HG02981 (cell line): ENCODE results near the gene DGKG.
A peak's percentile ranks its signal among the peaks of the same experiment; 100 is the strongest.

ENCODE experiments used
- ATAC-seq: cut with Tn5 transposase; IDR thresholded peaks from one replicate; pipeline ENCODE4 v1.9.1; 2021; ENCODE audit warnings: mild to moderate bottlenecking, moderate library complexity; ENCODE audit not compliant: unreplicated experiment

DGKG gene

GRCh38 chr3:186368176-186368575 is 6.1 kb upstream of the DGKG start:
- ATAC-seq: no peak

- no peak for ATAC-seq
Measured at GRCh38 chr3:186367631-186368030, 5.6 kb upstream of the DGKG start.

DNA sequence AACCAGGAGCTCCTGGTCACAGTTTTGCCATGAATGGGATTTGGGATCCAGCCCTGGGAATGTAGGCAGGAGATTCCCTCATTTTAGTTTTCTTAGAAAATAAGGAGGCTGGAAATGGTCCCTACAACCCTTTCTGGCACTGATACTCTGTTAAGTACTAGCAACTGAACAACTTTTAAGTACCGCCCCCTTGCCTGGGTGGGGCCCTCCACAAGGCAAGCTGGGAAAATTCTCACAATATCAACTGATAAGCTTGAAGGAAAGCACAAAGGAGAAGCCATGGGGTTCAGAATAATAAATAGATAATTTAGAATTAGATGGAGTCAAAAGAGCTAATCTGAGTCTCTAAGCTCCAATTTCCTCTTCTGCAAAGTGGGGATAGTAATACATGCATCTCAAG is 4.2 kb upstream of the DGKG start:
- ATAC-seq: no peak

DNA sequence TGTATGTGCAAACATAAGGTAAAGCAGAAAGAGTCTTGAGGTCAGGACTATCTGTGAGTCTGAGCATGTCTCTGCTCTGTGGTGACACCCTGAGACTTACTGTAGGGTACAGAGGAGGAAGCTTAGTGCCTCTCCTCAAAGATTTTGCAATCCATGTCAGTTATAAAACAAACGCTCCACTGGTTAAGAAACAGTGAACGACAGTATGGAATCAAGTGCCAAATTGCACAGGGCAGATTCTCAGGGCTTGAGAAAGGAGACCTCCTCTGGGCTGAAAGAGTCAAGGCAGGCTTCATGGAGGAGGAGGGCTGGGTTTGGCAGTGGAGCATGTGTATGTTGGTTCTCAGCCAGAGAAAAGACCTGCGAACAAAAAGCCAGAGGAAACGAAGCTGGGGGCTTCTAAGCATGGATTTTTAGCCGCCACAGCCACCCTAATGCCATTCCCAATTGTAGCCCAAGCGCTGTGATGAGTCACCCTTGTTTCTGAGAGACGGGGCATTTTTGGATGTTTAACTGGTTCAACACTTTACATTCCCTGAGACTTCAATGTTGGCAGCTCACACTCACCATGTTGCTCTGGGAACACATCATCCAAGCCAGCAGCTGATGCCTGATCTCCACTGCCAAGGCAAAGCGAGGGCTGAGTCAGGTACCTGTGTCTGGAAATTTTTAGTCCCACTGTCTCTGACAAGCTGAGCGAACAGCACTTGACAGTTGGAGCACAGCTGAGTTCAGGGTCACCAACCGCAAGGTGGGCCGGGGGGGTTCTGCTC is 3.4 kb upstream of the DGKG start:
- ATAC-seq: no peak

GRCh38 chr3:186362988-186363387 is 954 bp upstream of the DGKG start:
- no peak for ATAC-seq

- no peak for ATAC-seq
Measured at GRCh38 chr3:186362537-186362842, 456 bp upstream of the DGKG start.

DNA sequence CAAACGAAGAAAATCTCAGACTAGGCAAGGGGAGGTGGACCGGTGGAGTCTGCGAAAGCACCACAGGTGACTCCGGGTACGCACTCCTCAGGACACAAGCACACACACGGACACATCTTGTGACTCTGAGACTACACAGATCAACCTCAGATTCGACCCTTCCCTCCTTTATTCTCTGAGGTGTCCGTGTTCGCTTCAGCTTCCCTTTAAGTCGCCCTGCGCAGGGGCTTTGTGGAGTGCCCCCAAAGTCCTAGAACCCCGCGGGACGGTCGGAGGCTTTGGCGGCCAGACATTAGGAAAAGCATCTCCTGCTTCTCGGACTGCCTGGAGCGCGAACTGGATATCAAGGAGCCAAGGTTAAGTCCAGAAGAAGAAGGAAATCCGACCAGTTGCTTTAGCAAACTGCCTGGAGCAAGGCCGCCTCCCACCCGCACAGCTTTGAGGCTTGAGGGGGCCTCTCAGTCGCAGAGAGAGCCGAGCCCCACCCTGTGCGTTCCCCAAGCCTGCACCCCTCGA is 730 bp downstream of the DGKG start:
- ATAC-seq: no peak

GRCh38 chr3:186360779-186361178 is 1.3 kb downstream of the DGKG start:
- no peak for ATAC-seq

GRCh38 chr3:186359078-186359477 is 3.0 kb downstream of the DGKG start:
- ATAC-seq: no peak

DNA sequence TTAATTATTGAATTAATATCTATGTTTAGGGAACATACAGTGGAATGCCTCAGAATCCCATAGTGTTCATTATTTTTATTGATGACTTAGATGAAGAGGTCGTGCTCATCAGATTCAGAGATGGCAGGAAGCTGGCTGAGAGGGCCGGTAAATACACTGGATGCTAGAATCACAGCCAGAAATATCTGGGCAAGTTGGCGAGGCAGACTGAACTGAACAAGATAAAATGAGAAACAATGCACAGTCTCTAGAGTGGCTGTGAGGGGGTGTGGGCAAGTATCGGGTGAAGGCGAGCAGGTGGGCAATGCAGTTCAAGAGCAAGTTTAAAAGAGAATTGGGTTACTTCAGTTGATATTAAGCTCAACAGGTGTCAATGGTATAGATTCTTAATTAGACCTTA is 5.9 kb downstream of the DGKG start:
- no peak for ATAC-seq

DNA sequence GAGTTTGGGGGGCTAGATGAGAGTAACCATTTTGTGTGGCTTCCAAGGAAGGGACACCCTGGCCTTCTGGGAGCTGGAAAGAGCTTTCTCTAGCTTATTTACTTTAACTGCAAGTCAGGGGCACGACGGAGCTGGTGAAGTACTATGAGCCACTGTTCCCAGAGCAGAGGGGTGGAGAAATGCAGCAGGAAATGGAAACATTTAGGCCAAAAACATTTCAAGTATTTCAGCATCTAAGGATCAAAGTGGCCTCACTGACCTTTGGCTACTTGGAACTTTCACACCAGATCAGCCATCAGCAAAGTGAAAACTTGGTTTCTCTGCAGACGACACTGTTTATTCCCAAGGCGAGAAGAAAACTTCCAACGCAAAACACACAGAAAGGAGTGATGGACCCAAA is 7.9 kb downstream of the DGKG start:
- ATAC-seq: no peak

DNA sequence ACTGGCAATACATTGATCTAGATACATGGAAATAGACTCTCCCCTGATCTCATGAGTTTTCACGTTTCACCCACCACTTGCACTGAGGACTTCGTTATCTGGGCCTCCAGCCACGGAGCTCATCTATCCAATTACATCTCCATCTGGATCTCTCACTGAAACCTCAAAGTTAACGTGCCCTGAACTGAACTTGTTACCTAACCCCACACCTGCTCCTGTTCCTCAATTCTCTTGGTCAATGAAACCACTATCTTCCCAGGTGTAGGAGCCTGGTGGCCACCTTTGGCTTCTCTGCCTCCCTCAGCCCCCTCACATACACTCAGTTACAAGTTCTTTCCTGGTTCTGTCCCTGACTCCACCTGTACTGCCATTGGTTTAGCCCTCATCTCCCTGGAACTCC is 9.7 kb downstream of the DGKG start:
- no peak for ATAC-seq

DNA sequence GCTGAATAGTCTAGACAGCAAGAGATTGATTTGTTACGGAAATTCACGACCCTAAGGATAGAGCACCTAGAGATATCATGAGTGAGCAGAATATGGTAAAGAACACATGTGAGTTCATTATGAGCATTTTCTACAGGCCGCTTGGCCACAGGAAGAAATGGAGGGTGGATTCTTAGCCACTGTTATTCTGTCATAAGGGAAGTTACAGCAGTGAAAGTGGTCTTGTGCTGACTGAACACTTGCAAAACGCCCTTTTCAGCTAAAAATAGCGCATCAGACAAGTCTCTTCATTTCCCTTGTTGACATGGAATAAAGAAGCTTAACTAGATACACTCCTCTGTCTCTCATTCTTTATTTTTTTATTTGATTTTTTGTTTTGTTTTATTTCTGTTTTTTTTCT is 19.8 kb downstream of the DGKG start:
- peak; percentile 60 for ATAC-seq

DNA sequence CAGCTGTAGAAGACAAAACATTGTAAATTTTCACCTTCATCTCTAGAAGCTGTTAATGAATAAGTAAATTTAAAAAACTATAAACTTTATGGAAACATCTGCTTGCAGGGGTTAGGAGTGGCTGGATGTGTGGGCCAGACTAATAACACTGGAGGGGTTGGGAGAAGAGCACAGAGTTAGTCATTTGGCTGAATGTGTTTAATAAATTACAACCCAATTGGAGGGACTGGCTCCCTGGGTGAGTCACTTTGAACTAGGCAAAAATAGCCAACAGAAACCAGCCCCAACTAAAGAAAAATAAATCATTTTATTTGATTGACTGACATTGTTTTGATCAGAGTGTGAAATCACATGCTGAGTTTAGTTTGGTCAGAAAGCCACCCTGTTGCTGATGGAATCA is 21.8 kb downstream of the DGKG start:
- no peak for ATAC-seq

GRCh38 chr3:186339180-186339918 is 22.7 kb downstream of the DGKG start:
- no peak for ATAC-seq

- ATAC-seq: no peak
Measured at GRCh38 chr3:186333256-186333655, 28.8 kb downstream of the DGKG start.

DNA sequence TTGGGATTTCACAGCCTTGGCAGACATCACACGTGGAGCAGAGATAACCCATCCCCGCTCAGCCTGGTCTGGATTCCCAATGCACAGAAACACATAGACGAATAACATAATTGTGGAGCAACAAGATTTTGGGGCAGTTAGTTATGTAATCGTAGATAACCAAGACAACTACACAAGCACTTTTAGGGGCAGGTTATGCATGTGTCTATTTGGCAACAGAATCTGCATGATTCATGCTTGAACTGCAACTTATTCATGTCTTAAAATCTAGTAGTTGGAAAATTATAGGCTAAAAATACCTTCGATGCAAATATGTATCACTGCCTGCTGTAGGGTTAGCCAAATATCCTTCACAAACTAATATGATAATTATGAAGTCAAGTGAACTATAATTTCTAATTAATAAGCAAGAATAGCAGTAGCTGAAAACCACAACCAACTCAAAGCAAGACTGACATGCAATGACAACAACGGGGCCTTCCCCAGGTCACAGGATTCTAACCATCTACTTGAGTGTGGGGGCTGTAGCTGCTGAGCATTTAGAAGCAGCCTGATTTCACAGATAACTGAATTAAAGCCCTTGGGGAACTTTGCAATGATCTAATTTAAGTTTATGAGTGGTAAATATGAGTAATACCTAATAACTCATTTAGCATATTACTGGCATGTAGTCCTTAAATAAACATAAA is 31.1 kb downstream of the DGKG start:
- no peak for ATAC-seq

- ATAC-seq: no peak
Measured at GRCh38 chr3:186329589-186329988, 32.4 kb downstream of the DGKG start.

DNA sequence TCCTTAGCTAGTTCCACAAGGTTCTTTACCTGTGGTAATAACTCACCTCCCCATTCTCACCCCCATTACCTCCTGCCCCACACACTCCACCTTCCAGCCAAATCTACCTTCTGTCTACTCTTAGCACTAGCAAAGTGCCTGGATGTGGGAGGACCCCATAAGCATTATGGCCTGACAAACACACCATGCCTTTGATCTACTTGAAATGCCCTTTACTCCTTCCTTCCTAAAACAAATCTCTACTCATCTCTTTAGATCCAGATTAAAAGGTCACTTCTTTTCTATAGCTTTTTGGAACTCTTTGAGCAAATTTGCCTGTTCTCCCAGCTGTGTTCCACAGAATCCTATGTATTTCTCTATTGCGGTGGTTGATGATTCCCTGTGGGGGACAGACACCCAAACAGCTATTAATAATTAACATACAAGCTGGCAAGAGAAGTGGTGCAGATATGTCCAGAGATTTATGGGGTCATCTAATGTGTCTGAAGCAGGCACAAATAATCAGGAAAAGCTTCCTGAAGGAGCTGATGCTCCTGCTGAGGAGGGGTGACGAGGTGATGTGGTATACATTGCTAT is 34.0 kb downstream of the DGKG start:
- no peak for ATAC-seq

DNA sequence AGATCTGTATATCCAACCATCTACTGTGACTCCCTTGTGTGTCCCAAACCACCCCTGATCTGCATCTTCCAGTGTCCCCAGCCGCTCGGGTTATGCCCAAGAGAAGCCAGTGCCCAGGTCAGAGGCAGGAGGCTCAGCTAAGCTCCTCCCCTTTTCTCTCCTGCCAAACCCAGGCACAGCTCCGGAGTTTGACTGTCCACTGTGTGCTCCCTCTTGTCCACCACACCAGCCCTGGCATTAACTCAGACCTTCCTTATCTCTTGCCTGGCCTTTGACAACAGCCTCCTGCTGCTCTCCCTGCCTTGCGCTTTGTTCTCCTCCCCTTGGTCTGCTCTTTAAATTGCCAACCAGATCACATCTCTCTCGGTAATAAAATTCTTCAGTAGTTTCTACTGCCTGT is 39.3 kb downstream of the DGKG start:
- no peak for ATAC-seq

DNA sequence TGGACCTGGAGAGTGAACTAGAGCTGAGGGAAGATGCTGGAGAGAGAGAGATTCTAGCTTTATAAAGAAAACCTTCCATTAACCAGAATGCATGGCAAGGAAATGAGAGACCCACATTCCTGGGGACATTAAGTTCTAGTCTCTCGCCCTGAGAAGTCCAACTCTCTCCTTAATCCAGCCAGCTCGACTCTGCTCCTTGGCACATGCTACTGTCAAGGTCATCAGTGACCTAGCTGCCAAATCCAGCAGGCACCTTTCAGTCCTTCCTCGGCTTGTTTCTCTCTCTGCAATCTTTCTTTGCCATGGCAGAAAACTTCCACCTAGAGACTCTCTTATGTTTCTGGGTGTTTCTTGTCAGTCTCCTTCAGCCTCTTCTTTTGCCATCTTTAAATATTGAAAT is 40.3 kb downstream of the DGKG start:
- no peak for ATAC-seq
